Fibroblast of lung (primary cell): Measurements from ENCODE around the gene CFAP299. TPM values are rescaled to one million over a fixed set of nuclear protein-coding genes. Genes with fewer than 3 reads are reported as not detected.

Experiments used
- DNase-seq, 2 donors: peaks; one replicate each; pipeline versions ENCODE4 v3.0.0 to v3.0.0-alpha.2; 2010; ENCODE audit warnings: low read depth in 2 of 2
- H2AFZ ChIP-seq: 2 replicates; pipeline ENCODE4 v1.5.1; 2012; ENCODE audit warnings: low read length, control low read depth, inconsistent platforms
- H3K27ac ChIP-seq: 2 replicates; pipeline ENCODE4 v1.5.1; 2011; ENCODE audit warnings: low read length, control low read depth; ENCODE audit not compliant: insufficient read depth
- H3K27me3 ChIP-seq: 2 replicates; pipeline ENCODE4 v1.5.1; 2011; ENCODE audit warnings: mild to moderate bottlenecking, low read length; ENCODE audit not compliant: control insufficient read depth, insufficient read depth
- H3K36me3 ChIP-seq: 2 replicates; pipeline ENCODE4 v1.5.1; 2011; ENCODE audit warnings: low read length; ENCODE audit not compliant: control insufficient read depth, insufficient read depth
- H3K4me1 ChIP-seq: 2 replicates; pipeline ENCODE4 v1.5.1; 2011; ENCODE audit warnings: low read length; ENCODE audit not compliant: control insufficient read depth, insufficient read depth; ENCODE audit errors: extremely low read depth
- H3K4me2 ChIP-seq: 2 replicates; pipeline ENCODE4 v1.5.1; 2011; ENCODE audit warnings: low read length, control low read depth; ENCODE audit not compliant: insufficient read depth; ENCODE audit errors: extremely low read depth
- H3K4me3 ChIP-seq, 4 experiments: fragments of 200-600 bp in 1 of 4; sonication (generic) in 1 of 4; replicated peaks in 1 of 4; 2 replicates each; pipeline ENCODE4 v1.5.1; 2011 to 2016; ENCODE audit warnings: low read length in 4 of 4, low read depth in 3 of 4, mild to moderate bottlenecking in 3 of 4, control low read depth in 2 of 4, inconsistent platforms in 1 of 4, mixed read lengths in 1 of 4; ENCODE audit not compliant: insufficient read depth in 1 of 4; ENCODE audit errors: control extremely low read depth in 1 of 4
- H3K79me2 ChIP-seq: 2 replicates; pipeline ENCODE4 v1.5.1; 2012; ENCODE audit warnings: mild to moderate bottlenecking, low read length, inconsistent platforms; ENCODE audit not compliant: control insufficient read depth, insufficient read depth
- H3K9ac ChIP-seq: 2 replicates; pipeline ENCODE4 v1.5.1; 2011; ENCODE audit warnings: mild to moderate bottlenecking, low read length, control low read depth; ENCODE audit not compliant: insufficient read depth
- H3K9me3 ChIP-seq: 2 replicates; pipeline ENCODE4 v1.5.1; 2012; ENCODE audit warnings: low read depth, low read length; ENCODE audit not compliant: control insufficient read depth, insufficient read depth
- H4K20me1 ChIP-seq: 2 replicates; pipeline ENCODE4 v1.5.1; 2011; ENCODE audit warnings: low read length; ENCODE audit not compliant: control insufficient read depth, insufficient read depth; ENCODE audit errors: extremely low read depth
- CTCF ChIP-seq, 2 donors: IDR thresholded peaks in 1 of 2; conservative IDR thresholded peaks in 1 of 2; 1 replicate in 1 of 2; 2 replicates in 1 of 2; pipeline ENCODE4 v1.5.1; 2011 to 2012; ENCODE audit warnings: low read length in 2 of 2, control low read depth in 1 of 2, inconsistent platforms in 1 of 2, low read depth in 1 of 2, mild to moderate bottlenecking in 1 of 2
- EZH2 ChIP-seq: IDR thresholded peaks from 2 replicates; pipeline ENCODE4 v1.5.1; 2012; ENCODE audit warnings: low read length, control low read depth, mild to moderate bottlenecking; ENCODE audit errors: missing control alignments
- polyA plus RNA-seq, 2 donors: library from polyadenylated mRNA; depleted of rRNA in 1 of 2; stranded (reverse) in 1 of 2; unstranded in 1 of 2; fragments of >200 nt; gene quantifications; 2 replicates each; pipeline ENCODE4 v1.2.1, GENCODE V29; 2011 to 2012; ENCODE audit warnings: missing spikeins in 1 of 2
- total RNA-seq: library from RNA; depleted of rRNA; stranded (reverse); fragments of >200 nt; gene quantifications from 2 replicates; pipeline ENCODE4 v1.2.1, GENCODE V29; 2014

Gene CFAP299
- total and polyA plus RNA-seq, 2 donors (not counting 1 experiment from before 2014, with no cell fraction given): 0.79 to 16.2 TPM

- Histone ChIP-seq H3K4me3 (no peak overlapping the region), H3K9ac (no peak overlapping the region), H3K27me3 (no peaks in the 10 kb centered on the region), H3K27ac (no peak overlapping the region), H3K9me3 (no peaks in the 10 kb centered on the region), H3K36me3 (no peaks in the 10 kb centered on the region), H3K79me2 (no peaks in the 10 kb centered on the region), H2AFZ (no peak overlapping the region), H3K4me2 (no peak overlapping the region), H3K4me1 (no peaks in the 10 kb centered on the region), H4K20me1 (no peaks in the 10 kb centered on the region)
- DNase-seq: no peak
- TF ChIP-seq CTCF (conservative IDR thresholded peaks at IDR 0.05 in 1 of 2, IDR thresholded peaks at IDR 0.05 in 1 of 2; ENCODE audit: low read depth in 1 of 2, low read length in 2 of 2) (no peak), EZH2 (no peak)
Observed at GRCh38 chr4:80980239-80980638, 644.7 kb downstream of the CFAP299 start.

GRCh38 chr4:80986011-80986410 lies 650.5 kb downstream of the CFAP299 start:
- Histone ChIP-seq H3K79me2 (no peaks in the 10 kb centered on the region), H3K36me3 (no peaks in the 10 kb centered on the region), H3K27me3 (no peaks in the 10 kb centered on the region), H2AFZ (no peak overlapping the region), H3K9me3 (no peaks in the 10 kb centered on the region), H4K20me1 (no peaks in the 10 kb centered on the region), H3K4me2 (no peak overlapping the region), H3K27ac (no peak overlapping the region), H3K4me3 (no peak overlapping the region), H3K9ac (no peak overlapping the region), H3K4me1 (no peaks in the 10 kb centered on the region)
- no peak for DNase-seq
- TF ChIP-seq CTCF (conservative IDR thresholded peaks at IDR 0.05 in 1 of 2, IDR thresholded peaks at IDR 0.05 in 1 of 2; ENCODE audit: low read depth in 1 of 2, low read length in 2 of 2) (no peak), EZH2 (no peak)

- DNase-seq: peak; percentile 51 to 80
- Histone ChIP-seq H4K20me1 (no peaks in the 10 kb centered on the region), H3K4me1 (no peaks in the 10 kb centered on the region), H3K4me2 (no peak overlapping the region), H3K9me3 (no peaks in the 10 kb centered on the region), H2AFZ (no peak overlapping the region), H3K27me3 (peaks cover 3% of the 10 kb centered on the region), H3K4me3 (no peak overlapping the region), H3K79me2 (no peaks in the 10 kb centered on the region), H3K36me3 (no peaks in the 10 kb centered on the region), H3K27ac (no peak overlapping the region), H3K9ac (no peak overlapping the region)
- TF ChIP-seq EZH2: no peak
- peak; percentile 63 to 72 for TF ChIP-seq CTCF (conservative IDR thresholded peaks at IDR 0.05 in 1 of 2, IDR thresholded peaks at IDR 0.05 in 1 of 2; ENCODE audit: low read depth in 1 of 2, low read length in 2 of 2)
Observed at GRCh38 chr4:80989921-80990544, 654.5 kb downstream of the CFAP299 start.
